HL-60 (cell line): ENCODE results near the gene MIOS.

Experiments used
- DNase-seq, 2 experiments: peaks; one replicate each; pipeline ENCODE4 v3.0.0-alpha.2; 2010 to 2020; ENCODE audit warnings: low read depth in 1 of 2, low spot score in 1 of 2
- H3K27ac ChIP-seq: fragments of 250-450 bp; sonication (Bioruptor Pico); replicated peaks from 2 replicates; pipeline ENCODE4 v1.5.1; 2020; ENCODE audit warnings: mild to moderate bottlenecking, moderate library complexity
- H3K27me3 ChIP-seq: fragments of 250-450 bp; sonication (Bioruptor Pico); 2 replicates; pipeline ENCODE4 v1.5.1; 2021; ENCODE audit warnings: mild to moderate bottlenecking, moderate library complexity; ENCODE audit not compliant: insufficient read depth, poor library complexity, severe bottlenecking
- H3K4me3 ChIP-seq: replicated peaks from 2 replicates; pipeline ENCODE4 v1.5.1; 2011; ENCODE audit warnings: mild to moderate bottlenecking, control low read depth, low read length; ENCODE audit not compliant: insufficient read depth
- GABPA ChIP-seq: IDR thresholded peaks from 2 replicates; pipeline ENCODE4 v1.6.1; 2012; ENCODE audit warnings: low read depth
- POLR2AphosphoS5 ChIP-seq: IDR thresholded peaks from 2 replicates; pipeline ENCODE4 v1.6.1; 2012; ENCODE audit warnings: low read depth
- SPI1 ChIP-seq: IDR thresholded peaks from 2 replicates; pipeline ENCODE4 v1.6.1; 2012; ENCODE audit warnings: low read depth, mild to moderate bottlenecking, borderline replicate concordance
- TF ChIP-seq, protein P1 (sequence below): IDR thresholded peaks from one replicate; pipeline ENCODE4 v1.5.1; 2011; ENCODE audit warnings: low read length, control low read depth, inconsistent platforms; ENCODE audit not compliant: insufficient read depth
- TF ChIP-seq, protein P2 (sequence below): IDR thresholded peaks from 2 replicates; pipeline ENCODE4 v1.6.1; 2012; ENCODE audit warnings: low read depth; ENCODE audit not compliant: insufficient replicate concordance

Gene MIOS

DNA sequence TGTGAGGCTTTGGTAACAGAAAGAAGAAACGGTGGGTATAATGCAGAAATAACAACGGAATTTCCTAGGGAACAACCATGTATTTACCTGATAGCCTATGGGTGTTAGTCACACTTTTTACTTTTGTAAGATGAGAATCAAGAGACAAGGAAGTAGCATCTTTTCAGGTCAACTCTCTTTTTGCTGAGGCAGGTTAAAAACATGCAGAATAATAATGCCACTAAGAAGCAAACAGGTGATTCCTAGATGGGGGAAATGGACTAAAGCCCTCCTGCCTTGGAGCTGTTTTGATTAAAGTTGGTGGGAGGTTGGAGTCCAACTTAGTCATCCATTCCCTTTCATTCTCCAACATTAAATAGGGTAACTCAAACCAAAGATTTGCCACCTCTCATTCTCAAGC lies 29.0 kb upstream of the MIOS start:
- TF ChIP-seq POLR2AphosphoS5 (no peak), GABPA (no peak), SPI1 (no peak)
- TF ChIP-seq, protein P1, sequence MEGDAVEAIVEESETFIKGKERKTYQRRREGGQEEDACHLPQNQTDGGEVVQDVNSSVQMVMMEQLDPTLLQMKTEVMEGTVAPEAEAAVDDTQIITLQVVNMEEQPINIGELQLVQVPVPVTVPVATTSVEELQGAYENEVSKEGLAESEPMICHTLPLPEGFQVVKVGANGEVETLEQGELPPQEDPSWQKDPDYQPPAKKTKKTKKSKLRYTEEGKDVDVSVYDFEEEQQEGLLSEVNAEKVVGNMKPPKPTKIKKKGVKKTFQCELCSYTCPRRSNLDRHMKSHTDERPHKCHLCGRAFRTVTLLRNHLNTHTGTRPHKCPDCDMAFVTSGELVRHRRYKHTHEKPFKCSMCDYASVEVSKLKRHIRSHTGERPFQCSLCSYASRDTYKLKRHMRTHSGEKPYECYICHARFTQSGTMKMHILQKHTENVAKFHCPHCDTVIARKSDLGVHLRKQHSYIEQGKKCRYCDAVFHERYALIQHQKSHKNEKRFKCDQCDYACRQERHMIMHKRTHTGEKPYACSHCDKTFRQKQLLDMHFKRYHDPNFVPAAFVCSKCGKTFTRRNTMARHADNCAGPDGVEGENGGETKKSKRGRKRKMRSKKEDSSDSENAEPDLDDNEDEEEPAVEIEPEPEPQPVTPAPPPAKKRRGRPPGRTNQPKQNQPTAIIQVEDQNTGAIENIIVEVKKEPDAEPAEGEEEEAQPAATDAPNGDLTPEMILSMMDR: no peak
- TF ChIP-seq, protein P2, sequence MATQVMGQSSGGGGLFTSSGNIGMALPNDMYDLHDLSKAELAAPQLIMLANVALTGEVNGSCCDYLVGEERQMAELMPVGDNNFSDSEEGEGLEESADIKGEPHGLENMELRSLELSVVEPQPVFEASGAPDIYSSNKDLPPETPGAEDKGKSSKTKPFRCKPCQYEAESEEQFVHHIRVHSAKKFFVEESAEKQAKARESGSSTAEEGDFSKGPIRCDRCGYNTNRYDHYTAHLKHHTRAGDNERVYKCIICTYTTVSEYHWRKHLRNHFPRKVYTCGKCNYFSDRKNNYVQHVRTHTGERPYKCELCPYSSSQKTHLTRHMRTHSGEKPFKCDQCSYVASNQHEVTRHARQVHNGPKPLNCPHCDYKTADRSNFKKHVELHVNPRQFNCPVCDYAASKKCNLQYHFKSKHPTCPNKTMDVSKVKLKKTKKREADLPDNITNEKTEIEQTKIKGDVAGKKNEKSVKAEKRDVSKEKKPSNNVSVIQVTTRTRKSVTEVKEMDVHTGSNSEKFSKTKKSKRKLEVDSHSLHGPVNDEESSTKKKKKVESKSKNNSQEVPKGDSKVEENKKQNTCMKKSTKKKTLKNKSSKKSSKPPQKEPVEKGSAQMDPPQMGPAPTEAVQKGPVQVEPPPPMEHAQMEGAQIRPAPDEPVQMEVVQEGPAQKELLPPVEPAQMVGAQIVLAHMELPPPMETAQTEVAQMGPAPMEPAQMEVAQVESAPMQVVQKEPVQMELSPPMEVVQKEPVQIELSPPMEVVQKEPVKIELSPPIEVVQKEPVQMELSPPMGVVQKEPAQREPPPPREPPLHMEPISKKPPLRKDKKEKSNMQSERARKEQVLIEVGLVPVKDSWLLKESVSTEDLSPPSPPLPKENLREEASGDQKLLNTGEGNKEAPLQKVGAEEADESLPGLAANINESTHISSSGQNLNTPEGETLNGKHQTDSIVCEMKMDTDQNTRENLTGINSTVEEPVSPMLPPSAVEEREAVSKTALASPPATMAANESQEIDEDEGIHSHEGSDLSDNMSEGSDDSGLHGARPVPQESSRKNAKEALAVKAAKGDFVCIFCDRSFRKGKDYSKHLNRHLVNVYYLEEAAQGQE: no peak
- Histone ChIP-seq H3K27me3 (no peaks in the 10 kb centered on the region), H3K27ac (no peak overlapping the region)

DNA sequence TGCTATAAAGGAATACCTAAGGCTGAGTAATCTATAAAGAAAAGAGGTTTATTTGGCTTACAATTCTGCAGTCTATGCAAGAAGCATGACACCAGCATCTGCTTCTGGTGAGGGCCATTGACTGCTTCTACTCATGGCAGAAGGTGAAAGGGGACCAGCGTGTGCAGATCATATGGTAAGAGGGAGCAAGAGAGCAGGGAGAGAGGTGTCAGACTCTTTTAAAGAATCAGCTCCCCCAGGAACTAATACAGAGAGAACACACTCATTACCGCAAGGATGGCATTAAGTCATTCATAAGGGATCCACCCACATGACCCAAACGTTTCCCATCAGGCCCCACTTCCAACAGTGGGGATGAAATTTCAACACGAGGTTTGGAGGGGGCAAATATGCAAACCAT lies 27.5 kb upstream of the MIOS start:
- no peak for DNase-seq
- TF ChIP-seq POLR2AphosphoS5: no peak
- TF ChIP-seq GABPA: no peak
- TF ChIP-seq, protein P1: no peak
- TF ChIP-seq, protein P2: no peak
- TF ChIP-seq SPI1: no peak
- no peaks in the 10 kb centered on the region for H3K27me3 ChIP-seq
- no peak overlapping the region for H3K27ac ChIP-seq
- H3K4me3 ChIP-seq: no peak overlapping the region

More for the DNA sequence above, 29.0 kb upstream of the MIOS start:
- H3K4me3 ChIP-seq: no peak overlapping the region
- DNase-seq: no peak

DNA sequence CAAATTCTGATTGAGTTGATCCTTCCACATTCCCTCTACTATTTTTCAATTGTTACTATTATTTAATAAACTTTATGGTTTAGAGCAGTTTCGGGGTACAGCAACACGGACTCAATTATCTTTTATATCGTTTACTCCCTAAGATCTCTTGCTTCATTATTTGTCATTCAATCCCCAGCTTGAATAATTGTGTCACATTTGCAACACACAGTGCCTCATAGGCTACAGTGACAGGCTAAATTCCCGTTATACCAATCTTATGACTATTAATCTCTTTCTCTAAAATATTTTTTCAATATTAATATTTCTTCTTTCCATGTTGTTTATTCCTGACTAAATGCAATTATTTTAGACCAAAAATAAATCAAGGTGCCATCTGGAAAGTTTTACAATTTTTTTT lies 27.0 kb upstream of the MIOS start:
- no peak for DNase-seq
- no peak for TF ChIP-seq GABPA
- TF ChIP-seq, protein P1: no peak
- TF ChIP-seq, protein P2: no peak
- no peak for TF ChIP-seq POLR2AphosphoS5
- TF ChIP-seq SPI1: no peak
- no peaks in the 10 kb centered on the region for H3K27me3 ChIP-seq
- H3K4me3 ChIP-seq: no peak overlapping the region
- no peak overlapping the region for H3K27ac ChIP-seq
